Smooth muscle cell (in vitro differentiated cells): ENCODE data around the gene NFAM1. TPM values are rescaled to one million over a fixed set of nuclear protein-coding genes. Genes with fewer than 3 reads are reported as not detected.

Experiments
- DNase-seq: peaks from one replicate; lab custom pipeline; 2025; ENCODE audit not compliant: unreplicated experiment; lab: John Stamatoyannopoulos, UW
- H2AFZ ChIP-seq: fragments of 200-600 bp; sonication (generic); 2 replicates; pipeline ENCODE4 v1.6.0; 2016; ENCODE audit warnings: antibody characterized with exemption, low read depth, mild to moderate bottlenecking
- H3F3A ChIP-seq: fragments of 200-600 bp; sonication (generic); 2 replicates; pipeline ENCODE4 v1.6.0; 2017; ENCODE audit warnings: antibody characterized with exemption, low read depth
- H3K27ac ChIP-seq: fragments of 200-600 bp; sonication (generic); 2 replicates; pipeline ENCODE4 v1.5.1; 2016; ENCODE audit warnings: low read depth, mild to moderate bottlenecking
- H3K27me3 ChIP-seq: fragments of 200-600 bp; sonication (generic); 2 replicates; pipeline ENCODE4 v1.6.1; 2016; ENCODE audit warnings: low read depth, mild to moderate bottlenecking
- H3K36me3 ChIP-seq: fragments of 200-600 bp; sonication (generic); 2 replicates; pipeline ENCODE4 v1.5.1; 2016; ENCODE audit warnings: low read depth
- H3K4me1 ChIP-seq: fragments of 200-600 bp; sonication (generic); 2 replicates; pipeline ENCODE4 v1.5.1; 2016; ENCODE audit warnings: low read depth
- H3K4me2 ChIP-seq: fragments of 200-600 bp; sonication (generic); 2 replicates; pipeline ENCODE4 v1.6.0; 2016; ENCODE audit warnings: mild to moderate bottlenecking
- H3K4me3 ChIP-seq: fragments of 200-600 bp; sonication (generic); 2 replicates; pipeline ENCODE4 v1.5.1; 2016; ENCODE audit warnings: mild to moderate bottlenecking
- H3K79me2 ChIP-seq: fragments of 200-600 bp; sonication (generic); 2 replicates; pipeline ENCODE4 v1.6.0; 2016; ENCODE audit warnings: low read depth, mild to moderate bottlenecking
- H3K9ac ChIP-seq: fragments of 200-600 bp; sonication (generic); 2 replicates; pipeline ENCODE4 v1.6.0; 2016; ENCODE audit warnings: low read depth
- H3K9me3 ChIP-seq: fragments of 200-600 bp; sonication (generic); replicated peaks from 2 replicates; pipeline ENCODE4 v1.5.1; 2016; ENCODE audit warnings: low read depth
- H4K20me1 ChIP-seq: fragments of 200-600 bp; sonication (generic); 2 replicates; pipeline ENCODE4 v1.6.0; 2016; ENCODE audit warnings: low read depth
- WGBS: methylation state at CpG from one replicate; pipeline ENCODE4 v1.1.7; 2016; ENCODE audit warnings: low lambda C conversion rate; 5-methylcytosine and 5-hydroxymethylcytosine counted together
- polyA plus RNA-seq: library from polyadenylated mRNA; unstranded; fragments of >200 nt; fragmentation: Nextera tagmentation; extraction: Ambion mirVana; gene quantifications from 2 replicates; pipeline ENCODE4 v1.2.1, GENCODE V29; 2016
- total RNA-seq: library from RNA; depleted of rRNA; stranded (reverse); fragments of >200 nt; gene quantifications from 2 replicates; pipeline ENCODE4 v1.2.3, GENCODE V29; 2014
- TF ChIP-seq, protein P1 (sequence below): fragments of 200-600 bp; sonication (generic); IDR thresholded peaks from 2 replicates; pipeline ENCODE4 v1.5.1; 2017; ENCODE audit warnings: borderline replicate concordance, mild to moderate bottlenecking, antibody characterized with exemption; ENCODE audit not compliant: insufficient read depth, poor library complexity, severe bottlenecking

The NFAM1 gene
- total and polyA plus RNA-seq, 2 experiments from 2014 or later = not detected

DNA sequence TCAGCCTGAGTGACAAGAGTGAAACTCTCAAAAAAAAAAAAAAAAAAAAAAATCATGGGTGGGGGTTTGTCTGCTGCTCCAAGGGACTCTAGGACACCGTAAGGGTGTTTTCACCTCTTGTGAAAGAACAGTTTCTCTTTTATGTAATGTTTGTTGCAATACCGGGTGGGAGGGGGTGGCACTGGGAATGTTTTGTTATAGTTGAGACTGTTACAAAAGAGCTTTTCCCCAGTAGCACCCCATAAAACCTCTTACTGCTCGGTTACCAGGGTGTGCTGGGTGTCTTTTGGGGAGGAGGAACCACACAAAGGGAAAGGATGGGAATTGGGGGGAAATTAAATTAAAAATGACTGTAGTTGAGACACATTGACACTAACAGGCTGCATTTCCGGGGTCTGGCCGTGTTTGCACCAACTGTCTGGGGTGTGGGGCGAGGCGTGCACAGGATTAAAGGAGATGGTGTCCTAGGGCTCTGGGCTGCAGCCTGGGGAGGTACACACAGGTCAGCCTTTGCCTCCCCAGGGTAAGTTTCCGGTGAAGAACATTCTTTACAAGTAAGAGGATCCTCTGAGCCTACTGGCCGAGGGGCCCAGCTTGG, 1.6 kb downstream of the NFAM1 start:
- no peak for DNase-seq

DNA sequence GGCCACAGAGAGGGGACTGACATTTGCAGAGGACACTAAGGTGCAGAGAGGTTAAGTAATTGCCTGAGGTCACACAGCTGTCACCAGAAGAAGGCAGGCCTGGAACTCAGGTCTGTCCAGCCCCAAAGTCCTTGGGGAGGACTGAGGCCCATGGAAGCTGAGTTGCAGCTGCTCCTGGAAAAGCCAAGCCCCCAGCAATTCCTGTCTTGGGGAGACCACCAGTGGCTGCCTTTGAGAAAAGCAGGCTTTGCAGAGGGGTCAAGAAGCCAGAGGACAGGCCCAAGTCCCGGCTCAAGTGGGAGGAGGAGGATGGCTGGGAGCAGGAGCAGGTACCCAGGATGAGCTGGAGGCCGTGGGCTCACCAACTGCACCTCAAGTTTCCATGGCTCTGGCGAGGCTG, 3.4 kb downstream of the NFAM1 start:
- H3F3A ChIP-seq = no peaks in the 10 kb centered on the region
- H4K20me1 ChIP-seq = no peaks in the 10 kb centered on the region
- no peak overlapping the region for H3K4me2 ChIP-seq
- H3K27ac ChIP-seq = no peak overlapping the region
- TF ChIP-seq, protein P1, sequence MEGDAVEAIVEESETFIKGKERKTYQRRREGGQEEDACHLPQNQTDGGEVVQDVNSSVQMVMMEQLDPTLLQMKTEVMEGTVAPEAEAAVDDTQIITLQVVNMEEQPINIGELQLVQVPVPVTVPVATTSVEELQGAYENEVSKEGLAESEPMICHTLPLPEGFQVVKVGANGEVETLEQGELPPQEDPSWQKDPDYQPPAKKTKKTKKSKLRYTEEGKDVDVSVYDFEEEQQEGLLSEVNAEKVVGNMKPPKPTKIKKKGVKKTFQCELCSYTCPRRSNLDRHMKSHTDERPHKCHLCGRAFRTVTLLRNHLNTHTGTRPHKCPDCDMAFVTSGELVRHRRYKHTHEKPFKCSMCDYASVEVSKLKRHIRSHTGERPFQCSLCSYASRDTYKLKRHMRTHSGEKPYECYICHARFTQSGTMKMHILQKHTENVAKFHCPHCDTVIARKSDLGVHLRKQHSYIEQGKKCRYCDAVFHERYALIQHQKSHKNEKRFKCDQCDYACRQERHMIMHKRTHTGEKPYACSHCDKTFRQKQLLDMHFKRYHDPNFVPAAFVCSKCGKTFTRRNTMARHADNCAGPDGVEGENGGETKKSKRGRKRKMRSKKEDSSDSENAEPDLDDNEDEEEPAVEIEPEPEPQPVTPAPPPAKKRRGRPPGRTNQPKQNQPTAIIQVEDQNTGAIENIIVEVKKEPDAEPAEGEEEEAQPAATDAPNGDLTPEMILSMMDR = no peak
- H2AFZ ChIP-seq = no peak overlapping the region
- H3K79me2 ChIP-seq = no peaks in the 10 kb centered on the region
- no peak overlapping the region for H3K9ac ChIP-seq
- peaks cover 14% of the 10 kb centered on the region for H3K4me1 ChIP-seq
- peaks cover 7% of the 10 kb centered on the region for H3K27me3 ChIP-seq
- H3K36me3 ChIP-seq = no peaks in the 10 kb centered on the region
- H3K9me3 ChIP-seq = no peaks in the 10 kb centered on the region
- H3K4me3 ChIP-seq = no peak overlapping the region
- no peak for DNase-seq
- 92% methylated on average over 3 of the region's 3 CpGs for WGBS

More for the DNA sequence above, 1.6 kb downstream of the NFAM1 start:
- H2AFZ ChIP-seq = no peak overlapping the region
- no peaks in the 10 kb centered on the region for H3F3A ChIP-seq
- no peak overlapping the region for H3K4me3 ChIP-seq
- H4K20me1 ChIP-seq = no peaks in the 10 kb centered on the region
- no peak overlapping the region for H3K27ac ChIP-seq
- no peak overlapping the region for H3K4me2 ChIP-seq
- WGBS = 78% methylated on average over 9 of the region's 9 CpGs
- TF ChIP-seq, protein P1 = no peak
- H3K27me3 ChIP-seq = peaks cover 7% of the 10 kb centered on the region
- no peaks in the 10 kb centered on the region for H3K79me2 ChIP-seq
- H3K36me3 ChIP-seq = no peaks in the 10 kb centered on the region
- no peak overlapping the region for H3K9ac ChIP-seq
- H3K9me3 ChIP-seq = no peaks in the 10 kb centered on the region
- peaks cover 14% of the 10 kb centered on the region for H3K4me1 ChIP-seq

DNA sequence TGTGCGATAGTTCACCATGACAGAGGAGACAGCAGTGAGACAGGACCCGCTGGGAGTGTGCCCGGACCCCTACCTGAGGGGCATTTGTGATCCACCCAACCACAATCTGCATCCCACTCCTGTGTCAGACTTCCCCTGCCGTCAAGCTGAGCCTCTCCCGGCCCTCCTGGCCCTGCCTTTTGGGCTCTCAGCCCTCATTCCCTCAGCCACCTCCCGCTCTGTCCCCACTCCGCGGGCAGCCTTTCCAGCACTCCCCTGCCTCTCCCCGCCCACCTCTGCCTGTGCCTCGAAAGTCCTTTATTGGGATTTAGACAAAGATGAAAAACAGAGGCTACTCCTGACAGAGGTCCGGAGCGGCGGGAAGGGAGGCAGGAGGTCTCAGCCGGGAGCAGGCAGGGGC, 4.2 kb downstream of the NFAM1 start:
- Histone ChIP-seq H3K27me3 (peaks cover 7% of the 10 kb centered on the region), H3K4me2 (no peak overlapping the region), H3K4me1 (peaks cover 14% of the 10 kb centered on the region), H3K36me3 (no peaks in the 10 kb centered on the region), H3K27ac (no peak overlapping the region), H4K20me1 (no peaks in the 10 kb centered on the region), H3K4me3 (no peak overlapping the region), H3K9me3 (no peaks in the 10 kb centered on the region), H3F3A (no peaks in the 10 kb centered on the region), H2AFZ (no peak overlapping the region), H3K79me2 (no peaks in the 10 kb centered on the region), H3K9ac (no peak overlapping the region)
- no peak for DNase-seq
- TF ChIP-seq, protein P1 = no peak
- WGBS = 67% methylated on average over 14 of the region's 14 CpGs

DNA sequence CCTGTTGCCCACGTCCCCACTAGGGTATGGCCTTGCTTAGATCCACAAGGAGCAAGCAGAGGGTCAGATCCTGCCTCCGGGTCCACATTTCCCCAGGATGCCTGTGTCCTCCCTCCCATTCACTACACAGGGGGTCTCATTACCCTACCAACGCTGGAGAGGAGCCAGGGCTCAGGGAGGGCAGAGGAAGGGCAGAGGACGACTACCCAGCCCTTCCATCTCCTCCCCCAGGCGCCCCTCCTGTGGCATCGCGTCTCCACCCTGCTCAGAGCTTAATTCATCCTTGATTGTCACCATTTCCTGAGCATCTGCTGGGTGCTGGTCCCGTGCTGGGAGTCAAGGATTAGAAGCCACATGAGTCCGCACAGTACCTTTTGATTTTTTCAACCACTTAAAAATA, 5.0 kb downstream of the NFAM1 start:
- H3K27ac ChIP-seq = no peak overlapping the region
- DNase-seq = no peak
- H3F3A ChIP-seq = no peaks in the 10 kb centered on the region
- H3K4me2 ChIP-seq = no peak overlapping the region
- no peak overlapping the region for H3K9ac ChIP-seq
- peaks cover 8% of the 10 kb centered on the region for H3K4me1 ChIP-seq
- no peaks in the 10 kb centered on the region for H3K36me3 ChIP-seq
- no peaks in the 10 kb centered on the region for H4K20me1 ChIP-seq
- H3K27me3 ChIP-seq = peaks cover 6% of the 10 kb centered on the region
- no peak overlapping the region for H2AFZ ChIP-seq
- TF ChIP-seq, protein P1 = no peak
- 78% methylated on average over 9 of the region's 9 CpGs for WGBS
- no peaks in the 10 kb centered on the region for H3K79me2 ChIP-seq
- H3K9me3 ChIP-seq = no peaks in the 10 kb centered on the region
- no peak overlapping the region for H3K4me3 ChIP-seq
